NT2/D1 (cell line): ENCODE data around the gene IL32.

Experiments
- YY1 ChIP-seq: IDR thresholded peaks from 2 replicates; pipeline ENCODE4 v1.6.1; 2011; ENCODE audit not compliant: insufficient read length, insufficient read depth
- ZNF274 ChIP-seq: IDR thresholded peaks from 2 replicates; pipeline ENCODE4 v1.6.1; 2011; ENCODE audit warnings: mild to moderate bottlenecking, low read depth, low read length

DNA sequence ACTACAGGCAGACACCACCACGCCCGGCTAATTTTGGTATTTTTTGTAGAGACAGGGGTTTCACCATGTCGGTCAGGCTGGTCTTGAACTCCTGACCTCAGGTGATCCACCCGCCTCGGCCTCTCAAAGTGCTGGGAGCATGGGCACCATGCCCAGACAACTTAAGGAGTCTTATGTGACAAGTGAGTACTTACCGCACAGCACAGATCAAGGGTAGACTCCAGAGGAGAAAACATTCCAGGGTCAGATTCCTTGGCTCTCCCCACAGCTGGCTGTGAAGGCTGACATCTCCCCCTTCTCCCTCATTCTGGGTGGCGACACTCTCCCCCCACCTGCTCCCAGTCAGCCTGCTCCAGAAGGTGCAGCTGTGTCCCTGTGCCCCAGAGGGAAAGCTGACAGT, 23.0 kb downstream of the IL32 start:
- TF ChIP-seq YY1 (no peak), ZNF274 (no peak)
